Activated CD4-positive, alpha-beta T cell treated with anti-CD3 and anti-CD28 coated beads, Interleukin-2, Interleukin-6, amounts not matched to agents 100 ng/mL and 50 ng/mL, durations not matched to agents 16 hours and 8 hours (primary cell): ENCODE results near the gene ALDH1L1.

ENCODE experiments used
- DNase-seq: peaks from one replicate; pipeline ENCODE4 v3.0.0-alpha.2; 2020

The ALDH1L1 gene

DNA sequence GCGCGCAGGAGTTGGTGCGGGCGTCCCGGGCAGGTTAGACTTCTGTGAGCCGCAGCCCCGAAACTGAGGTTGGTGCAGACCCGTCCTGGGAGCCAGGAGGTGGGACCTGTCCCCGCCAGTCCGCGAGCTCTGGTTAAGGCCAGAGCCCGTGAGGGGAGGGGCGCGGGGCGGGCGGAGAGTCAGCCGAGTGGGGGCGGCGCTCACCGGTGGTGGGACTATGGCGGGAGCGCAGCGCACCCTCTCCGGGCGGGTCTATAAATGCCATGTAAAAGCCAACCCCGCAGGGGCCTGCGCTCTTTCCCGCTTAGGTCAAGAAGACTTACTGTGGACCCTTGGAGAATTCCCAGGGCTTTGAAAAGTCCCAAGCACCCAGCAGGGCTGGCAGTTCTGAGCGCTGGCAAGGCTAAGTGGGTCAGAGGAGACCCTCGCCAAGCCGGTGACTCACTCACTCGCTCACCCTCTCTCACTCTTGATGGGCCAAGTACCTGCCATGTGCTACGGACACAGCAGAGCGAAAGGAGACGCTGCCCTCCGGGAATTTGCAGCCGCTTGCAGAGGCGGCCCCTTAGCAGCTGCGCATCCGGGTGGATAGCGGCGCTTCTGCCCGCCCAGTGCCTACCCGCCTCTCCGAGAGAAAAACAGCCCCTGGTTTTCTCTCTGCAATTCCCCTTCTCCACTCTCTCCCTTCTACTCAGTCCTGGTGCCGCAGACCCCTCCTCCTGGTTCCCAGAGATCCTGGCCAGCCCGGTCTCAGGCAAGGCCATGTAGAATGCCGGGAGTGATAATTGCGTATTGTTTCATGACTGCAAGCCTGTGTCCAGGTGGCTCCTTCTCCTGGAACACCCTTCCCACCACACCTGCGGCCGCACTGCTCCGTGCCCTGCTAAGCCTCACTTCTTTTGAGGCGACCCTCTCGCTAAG, at the start of gene ALDH1L1:
Gene ALDH1L1 (minus strand): TSS at position 110 of the 921 bp plus-strand sequence. CDS start 19,607 bp downstream, outside the sequence.
- no peak for DNase-seq

GRCh38 chr3:126226374-126226773, 46.0 kb upstream of the ALDH1L1 start:
- no peak for DNase-seq

DNA sequence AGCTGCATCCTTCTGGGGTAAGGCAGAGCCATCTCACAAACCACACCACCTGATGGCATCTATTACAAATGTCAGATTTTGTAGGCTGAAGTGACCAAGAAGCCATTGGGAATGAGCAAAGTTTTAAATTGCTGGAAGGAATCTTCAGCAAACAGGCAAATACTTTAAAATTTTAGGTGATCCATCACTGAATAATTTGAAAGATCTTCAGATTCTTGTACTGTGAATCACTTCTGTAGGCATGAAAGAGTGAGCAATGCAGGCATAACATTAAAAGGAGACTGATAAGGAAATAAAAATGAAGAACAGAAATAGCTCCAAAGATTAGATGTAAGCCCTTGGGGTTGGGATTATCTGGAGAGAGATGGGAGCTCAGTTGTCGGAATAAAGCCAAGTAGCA, 36.0 kb upstream of the ALDH1L1 start:
- DNase-seq: no peak

DNA sequence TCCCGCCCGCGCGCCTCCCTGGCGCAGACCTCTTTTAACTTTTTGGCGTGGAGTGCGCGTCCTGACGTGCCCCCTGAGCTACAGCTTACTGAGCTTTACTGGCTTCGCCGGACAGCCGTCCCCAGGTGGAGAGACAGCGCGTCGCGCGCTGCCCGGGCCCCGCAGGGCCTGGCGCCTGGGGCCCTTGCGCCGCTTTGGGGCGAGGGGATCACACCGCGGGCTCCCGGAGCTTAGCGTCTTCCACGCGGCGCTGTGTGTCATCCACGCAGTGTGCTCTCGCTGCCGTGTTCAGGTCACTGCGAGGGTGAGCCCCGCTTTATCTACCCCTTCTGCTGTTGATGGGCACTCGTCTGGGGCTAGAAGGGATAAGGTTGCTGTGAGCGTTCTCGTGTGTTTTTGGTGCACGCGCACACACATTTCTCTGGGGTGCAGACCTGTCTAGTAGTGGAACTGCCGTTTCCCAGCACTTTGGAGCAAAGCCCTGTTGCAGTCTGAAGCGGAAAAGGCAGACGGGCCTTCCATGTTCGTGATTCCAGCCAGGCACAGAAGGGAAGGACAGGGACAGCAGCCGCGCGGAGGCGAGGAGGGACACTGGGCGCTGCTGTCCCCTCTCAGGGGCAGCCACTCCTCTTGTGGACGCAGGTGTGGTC, 33.1 kb upstream of the ALDH1L1 start:
- no peak for DNase-seq

DNA sequence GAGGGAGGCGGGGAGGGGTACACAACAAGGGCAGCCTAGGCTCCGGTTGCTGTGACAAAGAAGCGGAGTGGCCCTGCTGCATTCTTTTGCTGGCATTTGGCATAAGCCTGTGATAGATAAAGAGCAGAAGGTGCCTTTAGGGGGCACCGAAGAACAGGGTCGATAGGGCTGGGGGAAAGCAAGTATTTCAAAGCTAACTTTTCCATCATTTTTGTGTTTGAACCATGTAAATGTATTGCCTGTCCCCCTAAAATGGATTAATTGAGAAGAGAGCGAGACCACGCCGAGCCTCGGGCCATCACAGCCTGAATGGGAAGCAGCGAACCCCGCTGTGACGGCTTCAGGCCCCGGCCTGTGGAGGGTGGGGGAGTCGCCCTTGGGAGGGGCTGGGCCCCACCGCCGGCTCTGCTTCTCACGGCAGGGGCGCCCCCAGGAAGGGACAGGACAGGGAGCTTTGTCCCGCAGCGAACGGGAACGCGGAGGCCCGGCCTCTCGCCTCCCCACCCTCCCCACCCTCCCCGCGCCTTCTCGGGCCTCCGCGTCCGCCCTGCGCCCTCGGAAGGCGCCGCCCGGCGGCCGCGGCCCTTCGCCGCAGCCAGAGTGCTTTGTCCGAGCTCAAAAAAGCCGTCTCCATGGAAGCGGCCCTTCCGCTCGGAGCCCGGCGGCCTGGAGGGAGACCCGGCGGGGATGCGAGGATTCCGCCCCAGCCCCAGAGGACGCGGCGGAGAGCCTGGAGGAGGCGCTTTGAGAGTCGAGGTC, 32.4 kb upstream of the ALDH1L1 start:
- DNase-seq: no peak

DNA sequence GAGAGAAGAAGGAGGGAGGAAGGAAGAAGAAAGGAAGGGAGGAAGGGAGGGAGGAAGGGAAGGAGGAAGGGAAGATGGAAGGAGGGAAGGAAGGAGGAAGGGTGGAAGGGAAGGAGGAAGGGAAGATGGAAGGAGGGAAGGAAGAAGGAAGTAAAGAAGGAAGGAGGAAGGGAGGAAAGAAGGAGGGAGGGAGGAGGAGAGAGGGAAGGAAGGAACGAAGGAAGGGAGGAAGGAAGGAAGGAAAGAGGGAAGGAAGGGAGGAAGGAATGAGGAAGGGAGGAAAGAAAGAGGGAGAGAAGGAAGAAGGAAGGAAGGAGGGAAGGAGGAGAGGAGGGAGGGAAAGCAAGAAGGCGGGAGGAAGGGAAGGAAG, 31.8 kb upstream of the ALDH1L1 start:
- DNase-seq: no peak

DNA sequence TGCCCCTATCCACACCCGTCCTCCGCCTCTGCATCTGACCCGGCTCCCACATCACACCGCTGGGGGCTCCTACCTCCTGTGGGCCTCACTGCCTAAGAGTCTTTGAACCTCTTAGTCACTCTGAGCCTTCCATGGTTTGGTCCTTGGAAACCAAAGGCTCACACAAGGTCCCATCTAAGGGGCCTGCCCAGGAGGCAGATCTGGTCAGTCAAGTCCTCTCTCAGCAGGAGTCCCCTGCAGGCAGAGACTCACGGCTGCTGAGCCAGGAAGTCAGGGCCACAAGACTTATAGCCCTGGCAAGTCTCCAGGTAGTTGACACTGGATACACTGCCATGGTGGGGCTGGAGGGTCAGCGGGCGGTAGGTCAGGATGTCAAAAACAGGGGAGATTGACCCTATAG, 31.2 kb upstream of the ALDH1L1 start:
- DNase-seq: no peak

DNA sequence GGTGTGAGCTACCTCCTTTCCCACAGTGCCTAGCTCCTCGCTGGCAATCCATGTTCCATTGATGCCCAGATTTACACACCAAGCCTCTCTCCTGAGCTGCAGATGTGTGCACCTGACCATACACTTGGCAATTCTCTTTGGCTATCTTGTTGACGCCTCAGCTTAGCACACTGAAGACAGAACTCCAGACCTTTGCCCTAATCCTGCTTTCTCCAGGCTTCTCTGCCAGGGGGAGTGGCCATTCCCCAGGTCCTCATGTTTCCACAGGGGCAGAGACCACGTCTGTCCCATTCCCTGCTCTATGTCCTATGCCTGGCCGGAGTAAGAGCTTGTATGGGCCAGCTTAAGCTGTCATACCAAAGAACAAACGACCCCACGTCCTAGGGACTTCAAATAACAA, 30.2 kb upstream of the ALDH1L1 start:
- no peak for DNase-seq

GRCh38 chr3:126209741-126210140, 29.4 kb upstream of the ALDH1L1 start:
- DNase-seq: no peak

- DNase-seq: no peak
These were observed 28.3 kb upstream of the ALDH1L1 start for GRCh38 chr3:126208606-126209256.

DNA sequence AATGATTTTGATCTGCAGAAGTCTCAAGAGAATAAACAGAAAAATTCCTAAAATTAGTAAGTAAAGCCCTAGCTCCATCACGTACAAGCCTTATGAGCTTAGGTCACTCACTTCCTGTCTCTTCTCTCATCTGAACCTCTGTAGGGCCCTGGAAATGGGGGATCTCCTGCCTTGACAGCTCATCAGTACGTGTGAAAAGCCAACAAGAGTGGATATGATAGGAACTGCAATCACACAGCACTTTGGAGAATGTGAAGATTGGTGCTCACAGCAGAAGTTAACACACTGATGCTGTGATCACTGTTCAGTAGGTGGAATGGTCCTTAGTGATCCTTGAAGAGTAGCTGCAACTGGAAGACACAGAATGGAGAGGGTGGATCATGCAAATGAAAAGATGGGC, 27.8 kb upstream of the ALDH1L1 start:
- DNase-seq: no peak

GRCh38 chr3:126207166-126207565, 26.8 kb upstream of the ALDH1L1 start:
- DNase-seq: no peak

DNA sequence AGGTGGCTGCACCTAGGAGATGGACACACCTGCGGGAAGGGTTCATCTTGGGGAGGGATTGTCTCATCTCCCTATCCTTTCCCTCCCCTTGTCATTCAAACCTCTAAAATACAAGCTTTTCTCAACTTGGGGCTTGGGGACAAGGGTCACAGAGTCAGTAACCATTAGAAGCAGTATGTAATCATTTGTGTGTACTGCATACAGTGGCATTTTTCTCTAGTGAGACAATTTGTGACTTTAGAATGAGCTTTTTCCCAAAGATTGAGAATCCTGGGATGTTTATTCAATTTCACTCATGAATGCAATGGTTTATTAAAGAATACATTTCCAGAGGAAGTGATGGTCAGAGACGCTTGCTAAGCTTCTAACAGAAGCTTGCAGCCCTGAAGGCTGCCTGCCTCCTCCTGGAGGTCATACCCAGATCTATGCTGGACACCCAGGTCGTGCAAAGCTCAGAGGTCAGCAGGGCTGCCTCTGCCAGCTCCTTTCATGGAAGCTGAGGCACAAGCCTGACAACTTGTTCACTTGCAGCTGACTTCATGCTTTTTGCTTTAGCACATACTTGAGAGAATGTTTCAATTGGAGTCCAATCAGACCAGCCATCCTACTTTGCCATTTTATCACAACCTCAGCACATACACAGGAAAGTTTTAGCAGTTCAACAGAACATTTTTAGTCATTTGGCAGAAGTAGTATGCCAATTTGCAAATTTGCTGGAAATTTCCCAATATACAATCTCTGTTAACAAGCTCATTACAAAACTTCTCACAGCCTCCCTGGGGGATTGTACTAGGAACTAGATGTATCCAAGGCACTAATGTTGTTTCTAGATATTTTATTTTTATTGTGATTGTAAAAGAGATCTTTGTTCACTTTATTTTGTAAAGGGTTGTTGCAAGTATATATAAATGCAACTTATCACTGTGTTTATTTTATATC, 25.6 kb upstream of the ALDH1L1 start:
- DNase-seq: no peak

GRCh38 chr3:126202680-126203079, 22.3 kb upstream of the ALDH1L1 start:
- no peak for DNase-seq

DNA sequence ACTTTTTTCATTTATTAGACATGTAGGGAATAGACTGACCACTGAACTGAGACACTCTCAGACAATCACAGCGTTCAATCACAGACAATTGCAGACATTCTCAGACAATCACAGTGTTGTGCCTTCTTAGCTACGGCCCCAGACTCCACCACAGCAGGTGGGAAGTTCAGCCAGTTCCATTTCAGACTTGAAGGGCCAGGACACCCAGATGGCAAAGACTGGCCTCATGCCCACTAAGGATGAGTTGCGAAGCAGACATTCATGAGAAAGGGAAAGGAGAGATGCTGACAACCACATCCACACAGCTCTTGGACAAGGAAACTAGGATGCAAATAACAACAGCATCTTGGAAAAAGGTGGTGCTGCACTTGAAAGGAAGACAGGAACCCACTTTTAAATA, 21.9 kb upstream of the ALDH1L1 start:
- no peak for DNase-seq

DNA sequence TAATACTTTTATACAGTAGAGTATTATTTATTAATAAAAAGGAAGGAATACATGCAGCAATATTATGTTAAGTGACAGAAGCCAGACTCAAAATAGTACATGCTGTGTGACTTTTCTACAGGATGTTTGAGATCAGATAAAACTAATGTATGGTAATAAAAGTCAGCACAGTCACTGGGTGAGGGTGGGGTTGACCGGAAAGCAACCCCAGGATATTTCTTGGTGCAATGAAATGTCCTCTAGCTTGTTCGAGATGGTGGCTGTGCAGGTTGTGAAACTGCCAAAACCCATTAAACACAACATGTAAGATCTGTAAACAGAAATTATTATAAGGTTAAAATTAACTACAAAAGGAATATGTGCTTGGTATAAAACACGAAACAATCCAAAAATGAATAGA, 20.8 kb upstream of the ALDH1L1 start:
- DNase-seq: no peak

- no peak for DNase-seq
These were observed 20.1 kb upstream of the ALDH1L1 start for GRCh38 chr3:126200534-126200933.

GRCh38 chr3:126199256-126199655, 18.9 kb upstream of the ALDH1L1 start:
- no peak for DNase-seq

DNA sequence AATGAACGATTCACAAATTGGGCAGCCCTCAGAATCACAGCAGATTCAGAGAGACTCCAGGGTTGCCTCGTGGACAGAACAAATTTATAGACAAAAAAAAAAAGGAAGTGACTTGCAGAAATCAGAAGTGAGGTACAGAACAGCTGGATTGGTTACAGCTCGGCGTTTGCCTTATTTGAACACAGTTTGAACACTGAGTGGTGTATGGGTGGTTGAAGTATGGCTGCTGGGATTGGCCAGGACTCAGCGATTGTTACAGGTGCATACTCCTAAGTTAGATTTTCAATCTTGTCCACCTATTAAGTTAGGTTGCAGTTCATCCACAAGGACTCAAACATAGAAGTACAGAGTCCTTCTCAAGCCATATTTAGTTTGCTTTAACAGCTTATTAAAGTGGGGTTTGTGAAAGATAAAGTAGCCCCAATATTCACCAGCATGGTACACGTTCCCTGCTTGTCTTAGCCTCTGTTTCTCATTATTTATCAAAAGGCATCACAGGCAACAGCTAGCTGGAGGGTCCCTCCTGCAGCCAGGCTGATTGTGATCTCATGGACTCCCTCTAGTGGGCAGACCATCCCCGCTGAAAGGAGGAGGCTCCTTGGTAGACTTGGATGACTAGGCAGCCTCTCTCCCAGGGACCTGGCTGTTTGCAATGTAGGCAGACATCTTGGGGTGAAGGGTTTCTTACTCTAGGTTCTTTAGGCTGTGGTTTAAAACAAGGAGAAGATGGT, 17.6 kb upstream of the ALDH1L1 start:
- peak; percentile 58 for DNase-seq

- DNase-seq: no peak
These were observed 17.0 kb upstream of the ALDH1L1 start for GRCh38 chr3:126197343-126197742.

GRCh38 chr3:126194713-126195305, 14.4 kb upstream of the ALDH1L1 start:
- DNase-seq: no peak
